Parathyroid adenoma (tissue), 2 donors: ENCODE data around the gene POLR3E.

ENCODE experiments used
- H2AFZ ChIP-seq: fragments of 300-600 bp; sonication (generic); one replicate; pipeline ENCODE4 v1.7.0; 2017; ENCODE audit warnings: antibody characterized with exemption, mild to moderate bottlenecking
- H3K27ac ChIP-seq: fragments of 300-600 bp; sonication (generic); one replicate; pipeline ENCODE4 v1.7.0; 2017
- H3K27me3 ChIP-seq: fragments of 300-600 bp; sonication (generic); one replicate; pipeline ENCODE4 v1.7.0; 2017; ENCODE audit warnings: low read length; ENCODE audit not compliant: control insufficient read depth, insufficient read depth
- H3K36me3 ChIP-seq: fragments of 300-600 bp; sonication (generic); one replicate; pipeline ENCODE4 v1.7.0; 2017; ENCODE audit warnings: low read length; ENCODE audit not compliant: control insufficient read depth, insufficient read depth
- H3K4me1 ChIP-seq: fragments of 300-600 bp; sonication (generic); one replicate; pipeline ENCODE4 v1.7.0; 2017; ENCODE audit warnings: control low read depth
- H3K4me2 ChIP-seq: fragments of 300-600 bp; sonication (generic); one replicate; pipeline ENCODE4 v1.7.0; 2017; ENCODE audit warnings: low read length
- H3K4me3 ChIP-seq: fragments of 300-600 bp; sonication (generic); one replicate; pipeline ENCODE4 v1.7.0; 2017; ENCODE audit warnings: low read depth, low read length
- H3K79me2 ChIP-seq: fragments of 300-600 bp; sonication (generic); one replicate; pipeline ENCODE4 v1.7.0; 2017; ENCODE audit warnings: control low read depth
- H3K9ac ChIP-seq: fragments of 300-600 bp; sonication (generic); one replicate; pipeline ENCODE4 v1.7.0; 2017; ENCODE audit warnings: mild to moderate bottlenecking
- H3K9me3 ChIP-seq: fragments of 300-600 bp; sonication (generic); one replicate; pipeline ENCODE4 v1.7.0; 2017; ENCODE audit warnings: low read length; ENCODE audit not compliant: control insufficient read depth
- CTCF ChIP-seq: fragments of 300-600 bp; sonication (generic); IDR thresholded peaks from one replicate; pipeline ENCODE4 v1.7.0; 2017; ENCODE audit warnings: antibody characterized with exemption, mild to moderate bottlenecking
- donor health status: primary hyperparathyroidism.

POLR3E gene

GRCh38 chr16:22353191-22353919 is 56.1 kb downstream of the POLR3E start:
- no peaks in the 10 kb centered on the region for H3K36me3 ChIP-seq
- no peaks in the 10 kb centered on the region for H3K4me1 ChIP-seq
- H3K9me3 ChIP-seq: no peaks in the 10 kb centered on the region
- H3K4me3 ChIP-seq: no peak overlapping the region
- H2AFZ ChIP-seq: no peak overlapping the region
- no peak overlapping the region for H3K4me2 ChIP-seq
- H3K79me2 ChIP-seq: no peaks in the 10 kb centered on the region
- H3K9ac ChIP-seq: no peak overlapping the region
- no peak for TF ChIP-seq CTCF
- no peak overlapping the region for H3K27ac ChIP-seq
- H3K27me3 ChIP-seq: no peaks in the 10 kb centered on the region

- H3K4me2 ChIP-seq: no peak overlapping the region
- H3K79me2 ChIP-seq: no peaks in the 10 kb centered on the region
- no peak overlapping the region for H2AFZ ChIP-seq
- H3K4me1 ChIP-seq: no peaks in the 10 kb centered on the region
- no peaks in the 10 kb centered on the region for H3K9me3 ChIP-seq
- H3K4me3 ChIP-seq: no peak overlapping the region
- H3K27ac ChIP-seq: no peak overlapping the region
- TF ChIP-seq CTCF: no peak
- H3K36me3 ChIP-seq: no peaks in the 10 kb centered on the region
- no peak overlapping the region for H3K9ac ChIP-seq
- H3K27me3 ChIP-seq: no peaks in the 10 kb centered on the region
Observed at GRCh38 chr16:22353933-22354541, 56.8 kb downstream of the POLR3E start.

GRCh38 chr16:22355487-22355908 is 58.3 kb downstream of the POLR3E start:
- Histone ChIP-seq H2AFZ (no peak overlapping the region), H3K4me3 (no peak overlapping the region), H3K9ac (no peak overlapping the region), H3K4me2 (no peak overlapping the region), H3K36me3 (no peaks in the 10 kb centered on the region), H3K9me3 (no peaks in the 10 kb centered on the region), H3K79me2 (no peaks in the 10 kb centered on the region), H3K27me3 (no peaks in the 10 kb centered on the region), H3K27ac (no peak overlapping the region), H3K4me1 (no peaks in the 10 kb centered on the region)
- no peak for TF ChIP-seq CTCF

GRCh38 chr16:22356930-22357634 is 59.9 kb downstream of the POLR3E start:
- H3K9ac ChIP-seq: no peak overlapping the region
- no peaks in the 10 kb centered on the region for H3K27me3 ChIP-seq
- no peaks in the 10 kb centered on the region for H3K36me3 ChIP-seq
- no peak overlapping the region for H3K4me3 ChIP-seq
- no peak overlapping the region for H2AFZ ChIP-seq
- no peak overlapping the region for H3K4me2 ChIP-seq
- no peaks in the 10 kb centered on the region for H3K4me1 ChIP-seq
- H3K79me2 ChIP-seq: no peaks in the 10 kb centered on the region
- no peaks in the 10 kb centered on the region for H3K9me3 ChIP-seq
- H3K27ac ChIP-seq: no peak overlapping the region
- TF ChIP-seq CTCF: no peak
